H1 (cell line): ENCODE data around the gene ALG1.

Experiments used
- CBX8 ChIP-seq: fragments of 300-800, 300-1000 bp; sonication (generic); IDR thresholded peaks from 2 replicates; pipeline ENCODE4 v1.7.1; 2016; ENCODE audit warnings: low read depth, low read length, borderline replicate concordance
- GTF2F1 ChIP-seq: IDR thresholded peaks from 2 replicates; pipeline ENCODE4 v1.6.1; 2012; ENCODE audit warnings: low read depth, low read length, improper control_type of control experiment, borderline replicate concordance
- HDAC2 ChIP-seq, 2 experiments: fragments of 300-600 bp in 1 of 2; sonication (generic) in 1 of 2; IDR thresholded peaks; 2 replicates each; pipeline ENCODE4 v1.6.1; 2011 to 2012; ENCODE audit warnings: low read depth in 2 of 2, low read length in 2 of 2, mild to moderate bottlenecking in 2 of 2, moderate library complexity in 2 of 2, borderline replicate concordance in 1 of 2, inconsistent platforms in 1 of 2
- JUN ChIP-seq: IDR thresholded peaks from 2 replicates; pipeline ENCODE4 v1.6.1; 2011; ENCODE audit warnings: low read depth, mild to moderate bottlenecking, improper control_type of control experiment, low read length
- NRF1 ChIP-seq: IDR thresholded peaks from 2 replicates; pipeline ENCODE4 v1.6.1; 2011; ENCODE audit warnings: mild to moderate bottlenecking, low read depth, low read length, improper control_type of control experiment
- POLR2A ChIP-seq, 2 experiments: IDR thresholded peaks; 1 replicate in 1 of 2; 2 replicates in 1 of 2; pipeline ENCODE4 v1.6.1; 2011; ENCODE audit warnings: low read depth in 2 of 2, low read length in 2 of 2, mild to moderate bottlenecking in 2 of 2; ENCODE audit errors: control extremely low read depth in 1 of 2
- POLR2AphosphoS5 ChIP-seq: IDR thresholded peaks from 2 replicates; pipeline ENCODE4 v1.6.1; 2011; ENCODE audit warnings: low read depth, low read length
- RAD21 ChIP-seq, 2 experiments: IDR thresholded peaks in 1 of 2; conservative IDR thresholded peaks in 1 of 2; 2 replicates each; pipeline ENCODE4 v1.6.1; 2011; ENCODE audit warnings: low read depth in 2 of 2, low read length in 2 of 2, improper control_type of control experiment in 1 of 2, inconsistent platforms in 1 of 2, mild to moderate bottlenecking in 1 of 2, moderate library complexity in 1 of 2
- TF ChIP-seq, protein P1 (sequence below), 3 experiments: IDR thresholded peaks; 1 replicate in 2 of 3; 2 replicates in 1 of 3; pipeline versions ENCODE4 v1.5.1 to v1.6.1; 2011; ENCODE audit warnings: low read length in 3 of 3, mild to moderate bottlenecking in 3 of 3, inconsistent platforms in 2 of 3, low read depth in 1 of 3, moderate library complexity in 1 of 3; ENCODE audit not compliant: insufficient read depth in 1 of 3; ENCODE audit errors: control extremely low read depth in 1 of 3
- TF ChIP-seq, protein P2 (sequence below): IDR thresholded peaks from 2 replicates; pipeline ENCODE4 v1.6.1; 2012; ENCODE audit warnings: low read length, inconsistent platforms

DNA sequence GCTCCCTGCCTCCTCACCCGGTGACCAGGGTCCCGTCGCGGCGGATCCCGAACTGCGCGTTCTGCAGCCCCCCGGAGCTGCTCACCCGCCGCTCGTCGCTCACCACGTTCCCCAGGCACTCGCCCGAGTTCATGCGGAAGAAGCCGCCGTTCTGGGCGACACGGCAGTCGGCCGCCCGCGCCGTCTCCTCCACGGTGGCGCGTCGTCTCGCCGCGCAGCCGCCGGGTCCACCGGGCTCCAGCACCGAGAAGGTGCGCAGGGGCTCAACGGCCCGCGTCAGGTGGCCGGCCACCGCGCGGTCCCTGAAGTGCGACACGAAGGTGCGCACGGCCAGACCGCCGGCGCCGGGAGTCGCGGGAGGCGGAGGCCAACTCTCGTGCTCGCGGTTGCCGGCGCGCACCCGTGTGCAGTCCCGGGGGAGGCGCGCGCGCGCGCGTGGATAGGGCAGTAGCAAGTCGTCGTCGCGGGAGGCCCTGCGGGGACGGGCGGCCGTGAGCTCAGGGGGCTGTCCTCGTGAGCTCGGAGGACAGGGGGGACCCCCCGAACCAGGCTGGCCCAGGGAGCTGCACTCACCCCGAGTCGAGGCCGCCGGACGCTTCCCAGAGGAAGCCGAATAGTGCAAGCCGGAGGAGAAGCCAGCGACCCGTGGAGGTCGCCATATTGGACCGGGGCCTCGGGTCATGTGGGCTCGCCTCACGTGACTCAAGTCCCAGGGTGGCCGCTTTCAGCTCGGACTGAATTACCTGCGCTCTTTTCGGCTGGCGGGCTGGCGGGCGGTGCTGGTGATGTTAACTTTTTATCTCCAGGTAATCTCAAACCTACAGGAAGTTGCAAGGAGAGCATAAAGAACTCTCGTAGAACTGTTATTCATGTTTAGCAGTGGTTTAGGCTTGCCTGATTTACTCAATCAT lies 38.1 kb upstream of the ALG1 start, which contains the start of gene NAGPA:
- TF ChIP-seq, protein P1, sequence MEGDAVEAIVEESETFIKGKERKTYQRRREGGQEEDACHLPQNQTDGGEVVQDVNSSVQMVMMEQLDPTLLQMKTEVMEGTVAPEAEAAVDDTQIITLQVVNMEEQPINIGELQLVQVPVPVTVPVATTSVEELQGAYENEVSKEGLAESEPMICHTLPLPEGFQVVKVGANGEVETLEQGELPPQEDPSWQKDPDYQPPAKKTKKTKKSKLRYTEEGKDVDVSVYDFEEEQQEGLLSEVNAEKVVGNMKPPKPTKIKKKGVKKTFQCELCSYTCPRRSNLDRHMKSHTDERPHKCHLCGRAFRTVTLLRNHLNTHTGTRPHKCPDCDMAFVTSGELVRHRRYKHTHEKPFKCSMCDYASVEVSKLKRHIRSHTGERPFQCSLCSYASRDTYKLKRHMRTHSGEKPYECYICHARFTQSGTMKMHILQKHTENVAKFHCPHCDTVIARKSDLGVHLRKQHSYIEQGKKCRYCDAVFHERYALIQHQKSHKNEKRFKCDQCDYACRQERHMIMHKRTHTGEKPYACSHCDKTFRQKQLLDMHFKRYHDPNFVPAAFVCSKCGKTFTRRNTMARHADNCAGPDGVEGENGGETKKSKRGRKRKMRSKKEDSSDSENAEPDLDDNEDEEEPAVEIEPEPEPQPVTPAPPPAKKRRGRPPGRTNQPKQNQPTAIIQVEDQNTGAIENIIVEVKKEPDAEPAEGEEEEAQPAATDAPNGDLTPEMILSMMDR (IDR thresholded peaks at IDR 0.05; ENCODE audit: control extremely low read depth in 1 of 3, insufficient read depth in 1 of 3, low read depth in 1 of 3, low read length in 3 of 3): no peak
- TF ChIP-seq POLR2A (IDR thresholded peaks at IDR 0.05; ENCODE audit: control extremely low read depth in 1 of 2, low read depth in 2 of 2, low read length in 2 of 2) (peak in 1 of 2 experiments; percentile 81; a peak in 2 of 3 replicates), HDAC2 (IDR thresholded peaks at IDR 0.05; ENCODE audit: borderline replicate concordance in 1 of 2, low read depth in 2 of 2, low read length in 2 of 2) (peak; percentile 65 to 100; a peak in 3 of 4 replicates), RAD21 (IDR thresholded peaks at IDR 0.05 in 1 of 2, conservative IDR thresholded peaks at IDR 0.05 in 1 of 2; ENCODE audit: low read depth in 2 of 2, low read length in 2 of 2) (peak in 1 of 2 experiments; percentile 21; a peak in 1 of 4 replicates), JUN (no peak), GTF2F1 (no peak; the same call in 1 of the 2 replicates), POLR2AphosphoS5 (peak; percentile 54; the same call in 1 of the 2 replicates), CBX8 (no peak), NRF1 (no peak)
- TF ChIP-seq, protein P2, sequence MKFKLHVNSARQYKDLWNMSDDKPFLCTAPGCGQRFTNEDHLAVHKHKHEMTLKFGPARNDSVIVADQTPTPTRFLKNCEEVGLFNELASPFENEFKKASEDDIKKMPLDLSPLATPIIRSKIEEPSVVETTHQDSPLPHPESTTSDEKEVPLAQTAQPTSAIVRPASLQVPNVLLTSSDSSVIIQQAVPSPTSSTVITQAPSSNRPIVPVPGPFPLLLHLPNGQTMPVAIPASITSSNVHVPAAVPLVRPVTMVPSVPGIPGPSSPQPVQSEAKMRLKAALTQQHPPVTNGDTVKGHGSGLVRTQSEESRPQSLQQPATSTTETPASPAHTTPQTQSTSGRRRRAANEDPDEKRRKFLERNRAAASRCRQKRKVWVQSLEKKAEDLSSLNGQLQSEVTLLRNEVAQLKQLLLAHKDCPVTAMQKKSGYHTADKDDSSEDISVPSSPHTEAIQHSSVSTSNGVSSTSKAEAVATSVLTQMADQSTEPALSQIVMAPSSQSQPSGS: no peak
